GM12873 (cell line): ENCODE results near the gene QPRT.

ENCODE experiments used
- TF ChIP-seq, protein P1 (sequence below): IDR thresholded peaks from 2 replicates; pipeline ENCODE4 v1.5.1; 2012; ENCODE audit warnings: low read depth, mild to moderate bottlenecking, moderate library complexity, low read length, control low read depth; ENCODE audit not compliant: insufficient read depth; ENCODE audit errors: missing control alignments

QPRT gene

GRCh38 chr16:29743827-29744531 lies 65.0 kb downstream of the QPRT start:
- TF ChIP-seq, protein P1, sequence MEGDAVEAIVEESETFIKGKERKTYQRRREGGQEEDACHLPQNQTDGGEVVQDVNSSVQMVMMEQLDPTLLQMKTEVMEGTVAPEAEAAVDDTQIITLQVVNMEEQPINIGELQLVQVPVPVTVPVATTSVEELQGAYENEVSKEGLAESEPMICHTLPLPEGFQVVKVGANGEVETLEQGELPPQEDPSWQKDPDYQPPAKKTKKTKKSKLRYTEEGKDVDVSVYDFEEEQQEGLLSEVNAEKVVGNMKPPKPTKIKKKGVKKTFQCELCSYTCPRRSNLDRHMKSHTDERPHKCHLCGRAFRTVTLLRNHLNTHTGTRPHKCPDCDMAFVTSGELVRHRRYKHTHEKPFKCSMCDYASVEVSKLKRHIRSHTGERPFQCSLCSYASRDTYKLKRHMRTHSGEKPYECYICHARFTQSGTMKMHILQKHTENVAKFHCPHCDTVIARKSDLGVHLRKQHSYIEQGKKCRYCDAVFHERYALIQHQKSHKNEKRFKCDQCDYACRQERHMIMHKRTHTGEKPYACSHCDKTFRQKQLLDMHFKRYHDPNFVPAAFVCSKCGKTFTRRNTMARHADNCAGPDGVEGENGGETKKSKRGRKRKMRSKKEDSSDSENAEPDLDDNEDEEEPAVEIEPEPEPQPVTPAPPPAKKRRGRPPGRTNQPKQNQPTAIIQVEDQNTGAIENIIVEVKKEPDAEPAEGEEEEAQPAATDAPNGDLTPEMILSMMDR: no peak

GRCh38 chr16:29744541-29745101 lies 65.6 kb downstream of the QPRT start:
- TF ChIP-seq, protein P1: no peak

DNA sequence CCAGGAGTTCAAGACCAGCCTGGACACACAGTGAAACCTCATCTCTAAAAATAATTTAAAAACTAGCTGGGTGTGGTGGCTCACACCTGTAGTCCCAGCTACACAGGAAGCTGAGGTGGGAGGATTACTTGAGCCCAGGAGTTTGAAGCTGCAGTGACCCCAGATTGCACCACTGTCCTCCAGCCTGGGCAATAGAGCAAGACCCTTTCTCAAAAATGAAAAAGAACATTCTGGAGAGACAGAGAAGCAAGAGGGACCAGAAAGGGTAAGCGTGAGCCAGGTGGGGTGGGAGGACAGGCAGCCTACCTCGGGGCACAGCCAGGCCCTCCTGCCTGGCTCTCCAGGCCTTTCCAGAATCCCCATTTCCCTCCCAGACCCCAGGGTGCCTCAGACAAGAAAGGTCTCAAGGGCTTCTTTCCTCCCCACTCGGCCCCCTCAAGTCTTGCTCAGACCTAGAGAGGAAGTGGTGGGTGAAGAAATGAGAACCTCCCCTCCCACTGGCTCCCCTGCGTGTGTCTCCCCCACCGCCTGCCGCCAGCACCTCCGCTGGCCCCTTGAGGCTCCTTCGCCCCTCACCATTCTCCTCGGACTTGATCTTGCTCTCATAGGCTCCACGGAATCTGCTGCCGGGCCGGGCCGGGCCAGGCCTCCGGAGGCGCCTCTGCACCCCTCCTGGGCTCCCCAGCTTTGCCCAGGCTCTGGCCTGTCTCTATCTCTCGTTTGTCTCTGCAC lies 66.3 kb downstream of the QPRT start:
- TF ChIP-seq, protein P1: no peak

GRCh38 chr16:29745853-29746345 lies 66.9 kb downstream of the QPRT start, which contains the start of gene C16orf54:
C16orf54 (minus strand) TSS chr16:29745990; CDS start chr16:29744951, 1,039 bp downstream.
- TF ChIP-seq, protein P1: no peak
